ENCODE measurements around the gene DOCK10.

The DOCK10 gene

GRCh38 chr2:224969633-224970260 is 72.5 kb downstream of the DOCK10 start:
- H3K4me3 Mint-ChIP-seq = no peak overlapping the region
- H3K27me3 Mint-ChIP-seq (ENCODE audit: low read depth) = no peaks in the 10 kb centered on the region
- H3K36me3 Mint-ChIP-seq (ENCODE audit: low read depth) = peaks cover 18% of the 10 kb centered on the region
- no peaks in the 10 kb centered on the region for H3K9me3 Mint-ChIP-seq
- peak overlapping the region; percentile 70 for H3K27ac Mint-ChIP-seq
- H3K4me1 Mint-ChIP-seq (ENCODE audit: low read depth) = peaks cover 49% of the 10 kb centered on the region

DNA sequence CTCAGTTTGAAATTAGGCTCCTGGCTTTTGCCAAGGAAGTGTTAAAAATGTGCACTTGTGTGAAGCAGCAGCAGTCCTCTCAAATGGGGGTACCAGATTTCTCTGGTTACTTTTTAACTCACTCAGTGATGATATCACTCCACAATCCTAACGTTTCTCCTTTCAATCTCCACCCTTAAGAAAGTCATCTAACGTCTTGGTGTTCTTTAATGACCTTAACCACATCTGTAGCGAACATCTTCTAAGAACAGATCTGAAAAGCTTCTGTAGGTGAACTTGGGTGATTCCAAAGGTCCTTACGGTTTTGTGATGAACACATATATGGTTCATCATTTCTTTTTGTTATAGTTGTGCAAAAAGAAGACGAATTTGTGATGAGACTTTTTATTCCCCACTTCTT is 73.2 kb downstream of the DOCK10 start:
- Mint-ChIP-seq H3K4me1 (ENCODE audit: low read depth) (peaks cover 48% of the 10 kb centered on the region), H3K9me3 (no peaks in the 10 kb centered on the region), H3K27me3 (ENCODE audit: low read depth) (no peaks in the 10 kb centered on the region), H3K27ac (no peak overlapping the region), H3K36me3 (ENCODE audit: low read depth) (peaks cover 18% of the 10 kb centered on the region), H3K4me3 (no peak overlapping the region)

GRCh38 chr2:224968051-224968450 is 74.2 kb downstream of the DOCK10 start:
- peaks cover 39% of the 10 kb centered on the region for H3K4me1 Mint-ChIP-seq (ENCODE audit: low read depth)
- H3K36me3 Mint-ChIP-seq (ENCODE audit: low read depth) = peaks cover 17% of the 10 kb centered on the region
- no peaks in the 10 kb centered on the region for H3K9me3 Mint-ChIP-seq
- H3K27ac Mint-ChIP-seq = no peak overlapping the region
- H3K4me3 Mint-ChIP-seq = no peak overlapping the region
- H3K27me3 Mint-ChIP-seq (ENCODE audit: low read depth) = no peaks in the 10 kb centered on the region

DNA sequence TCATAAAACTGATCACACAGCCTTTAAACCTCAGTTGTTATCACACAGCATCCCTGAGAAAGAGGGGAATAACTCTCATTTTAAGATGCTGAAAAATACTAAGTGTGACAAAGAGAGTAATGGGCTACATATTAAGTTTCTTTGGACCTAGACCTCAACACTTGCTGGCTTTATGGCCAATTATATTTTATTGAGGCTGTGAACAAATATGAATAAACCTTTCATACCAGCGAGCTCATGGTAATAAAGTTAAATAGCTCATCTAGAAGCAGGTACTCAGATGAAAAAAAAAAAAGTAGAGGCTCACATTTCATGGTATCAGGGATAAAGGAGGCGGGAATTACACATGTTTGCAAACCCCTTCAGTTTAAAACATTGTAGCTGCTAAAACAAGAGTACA is 75.7 kb downstream of the DOCK10 start:
- H3K27me3 Mint-ChIP-seq (ENCODE audit: low read depth) = no peaks in the 10 kb centered on the region
- no peak overlapping the region for H3K4me3 Mint-ChIP-seq
- peaks cover 43% of the 10 kb centered on the region for H3K4me1 Mint-ChIP-seq (ENCODE audit: low read depth)
- no peak overlapping the region for H3K27ac Mint-ChIP-seq
- H3K36me3 Mint-ChIP-seq (ENCODE audit: low read depth) = peaks cover 20% of the 10 kb centered on the region
- no peaks in the 10 kb centered on the region for H3K9me3 Mint-ChIP-seq

- H3K4me1 Mint-ChIP-seq (ENCODE audit: low read depth) = peaks cover 57% of the 10 kb centered on the region
- no peaks in the 10 kb centered on the region for H3K9me3 Mint-ChIP-seq
- H3K36me3 Mint-ChIP-seq (ENCODE audit: low read depth) = peaks cover 30% of the 10 kb centered on the region
- H3K4me3 Mint-ChIP-seq = no peak overlapping the region
- no peak overlapping the region for H3K27ac Mint-ChIP-seq
- H3K27me3 Mint-ChIP-seq (ENCODE audit: low read depth) = no peaks in the 10 kb centered on the region
Observed at GRCh38 chr2:224959556-224959955, 82.7 kb downstream of the DOCK10 start.

GRCh38 chr2:224958873-224959272 is 83.4 kb downstream of the DOCK10 start:
- H3K9me3 Mint-ChIP-seq = no peaks in the 10 kb centered on the region
- peaks cover 60% of the 10 kb centered on the region for H3K4me1 Mint-ChIP-seq (ENCODE audit: low read depth)
- H3K27ac Mint-ChIP-seq = peak overlapping the region; percentile 52
- H3K36me3 Mint-ChIP-seq (ENCODE audit: low read depth) = peaks cover 31% of the 10 kb centered on the region
- H3K27me3 Mint-ChIP-seq (ENCODE audit: low read depth) = no peaks in the 10 kb centered on the region
- no peak overlapping the region for H3K4me3 Mint-ChIP-seq

DNA sequence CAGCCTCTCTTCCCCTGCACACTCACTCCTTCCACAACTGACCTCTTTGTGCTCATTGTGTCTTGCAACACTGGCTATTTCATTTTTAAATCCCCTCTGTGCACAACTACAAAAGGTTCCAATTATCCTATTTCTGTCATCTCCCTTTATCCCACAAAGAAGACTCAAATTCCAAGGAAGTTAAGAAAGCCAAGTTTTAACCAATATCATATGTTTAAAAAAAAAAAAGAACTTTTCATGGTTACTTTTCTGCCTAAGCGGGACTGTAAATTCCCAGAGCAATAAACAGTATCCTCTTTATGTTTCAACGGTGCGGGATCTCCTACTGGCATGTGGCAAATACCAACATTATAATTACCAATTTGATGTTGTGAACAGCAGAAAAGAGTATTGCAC is 83.8 kb downstream of the DOCK10 start:
- Mint-ChIP-seq H3K27me3 (ENCODE audit: low read depth) (no peaks in the 10 kb centered on the region), H3K36me3 (ENCODE audit: low read depth) (peaks cover 35% of the 10 kb centered on the region), H3K9me3 (no peaks in the 10 kb centered on the region), H3K4me1 (ENCODE audit: low read depth) (peaks cover 64% of the 10 kb centered on the region), H3K4me3 (no peak overlapping the region), H3K27ac (peak overlapping the region; percentile 52)

DNA sequence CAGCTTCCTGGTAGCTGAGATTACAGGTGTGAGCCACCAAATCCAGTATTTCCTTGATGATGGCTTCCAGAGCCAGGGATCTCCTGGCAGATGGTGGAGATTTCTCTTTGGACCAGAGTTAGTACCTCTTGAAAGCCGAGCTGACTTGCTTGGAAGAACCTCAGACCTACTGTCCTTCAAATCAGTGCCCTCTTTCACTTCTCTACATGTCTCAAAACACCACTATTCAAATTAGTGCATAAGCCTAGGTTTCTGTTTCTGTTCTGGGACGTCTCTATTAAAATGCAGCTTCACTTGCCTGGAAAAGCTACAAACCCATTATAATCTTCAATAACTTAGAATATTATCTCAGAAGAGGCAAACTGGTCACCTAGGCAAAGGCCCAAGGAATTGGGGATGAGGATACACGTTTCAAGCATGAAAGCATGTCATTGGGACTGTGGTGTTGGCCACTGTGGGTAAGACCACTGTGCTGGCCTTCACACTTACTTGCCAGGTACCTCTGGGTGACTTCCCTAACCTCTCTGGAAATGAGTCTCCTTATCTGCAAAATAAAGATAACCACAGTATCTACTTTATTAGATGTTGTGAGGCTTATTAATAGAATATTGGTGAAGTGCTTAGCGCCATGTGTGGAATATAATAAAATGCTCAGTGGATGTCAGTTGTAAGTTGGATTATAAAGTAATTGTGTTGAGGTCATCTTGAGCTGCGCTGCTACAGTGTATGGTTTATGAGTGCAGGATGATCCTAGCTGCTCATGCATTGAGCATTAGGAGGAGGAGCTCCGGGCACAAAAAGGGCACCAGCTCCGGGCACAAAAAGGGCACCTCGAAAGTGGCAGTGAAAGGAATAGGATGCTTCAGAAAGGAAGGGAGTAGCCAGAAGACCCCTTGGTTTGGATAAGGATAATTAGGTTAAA is 84.5 kb downstream of the DOCK10 start:
- H3K36me3 Mint-ChIP-seq (ENCODE audit: low read depth) = peaks cover 40% of the 10 kb centered on the region
- peak overlapping the region; percentile 2 for H3K4me3 Mint-ChIP-seq
- peaks cover 67% of the 10 kb centered on the region for H3K4me1 Mint-ChIP-seq (ENCODE audit: low read depth)
- H3K27me3 Mint-ChIP-seq (ENCODE audit: low read depth) = no peaks in the 10 kb centered on the region
- H3K9me3 Mint-ChIP-seq = no peaks in the 10 kb centered on the region
- peak overlapping the region; percentile 32 for H3K27ac Mint-ChIP-seq

- peak overlapping the region; percentile 4 for H3K27ac Mint-ChIP-seq
- H3K4me3 Mint-ChIP-seq = no peak overlapping the region
- H3K36me3 Mint-ChIP-seq (ENCODE audit: low read depth) = peaks cover 40% of the 10 kb centered on the region
- peaks cover 3% of the 10 kb centered on the region for H3K9me3 Mint-ChIP-seq
- H3K4me1 Mint-ChIP-seq (ENCODE audit: low read depth) = peaks cover 70% of the 10 kb centered on the region
- H3K27me3 Mint-ChIP-seq (ENCODE audit: low read depth) = no peaks in the 10 kb centered on the region
Observed at GRCh38 chr2:224956706-224957105, 85.6 kb downstream of the DOCK10 start.

DNA sequence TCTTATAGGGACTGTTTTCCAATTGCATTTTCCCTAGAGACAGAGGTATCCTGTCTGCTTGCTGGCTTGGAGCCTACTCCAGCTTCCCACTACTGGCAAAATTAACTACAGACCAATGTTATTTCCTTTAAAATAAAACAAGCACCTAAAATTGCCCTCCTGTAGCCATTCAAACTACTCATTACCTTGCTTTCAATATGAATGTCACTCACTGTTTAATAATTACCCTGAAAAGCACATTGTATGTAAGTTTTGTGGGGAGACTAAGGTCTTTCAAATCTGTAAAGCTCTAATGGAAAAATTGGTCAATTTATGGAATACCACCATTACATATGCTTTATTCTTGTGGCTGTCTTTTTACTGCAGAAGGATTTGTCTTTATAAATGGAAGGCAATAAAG is 87.3 kb downstream of the DOCK10 start:
- Mint-ChIP-seq H3K27me3 (ENCODE audit: low read depth) (no peaks in the 10 kb centered on the region), H3K36me3 (ENCODE audit: low read depth) (peaks cover 40% of the 10 kb centered on the region), H3K27ac (no peak overlapping the region), H3K9me3 (peaks cover 3% of the 10 kb centered on the region), H3K4me3 (no peak overlapping the region), H3K4me1 (ENCODE audit: low read depth) (peaks cover 71% of the 10 kb centered on the region)

DNA sequence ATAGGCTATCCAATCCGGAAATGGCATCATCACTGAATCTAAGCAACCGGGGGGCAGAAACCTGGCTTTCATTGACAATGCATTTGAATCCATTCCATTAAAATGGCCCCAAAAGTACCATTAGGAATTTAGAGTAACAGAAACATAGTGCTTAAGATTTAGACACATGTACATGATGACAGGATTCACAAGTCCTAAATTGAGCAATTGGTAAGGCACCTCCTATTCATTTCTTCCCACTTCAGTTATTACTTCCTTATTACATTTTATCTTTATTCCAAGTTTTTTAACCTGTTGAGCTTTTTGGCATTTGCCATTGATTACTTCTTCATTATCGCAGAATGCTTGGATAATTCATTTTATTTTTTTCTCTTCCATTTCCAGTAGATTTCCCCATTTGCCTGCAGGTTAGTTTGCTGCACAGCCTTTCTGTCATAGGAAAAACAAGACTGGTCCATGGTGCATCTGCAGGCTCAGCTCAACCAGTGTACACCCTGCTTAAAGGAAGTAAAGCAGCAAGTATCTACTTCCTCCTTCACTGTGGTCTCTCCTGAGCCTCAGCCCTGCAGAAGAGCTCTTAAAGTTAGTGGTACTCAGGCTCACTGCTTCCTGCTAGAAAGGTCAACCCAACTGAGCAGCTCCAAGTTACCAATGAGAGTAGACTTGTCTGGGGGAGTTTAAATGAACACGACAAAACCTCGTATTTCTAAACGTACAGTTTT is 89.2 kb downstream of the DOCK10 start:
- Mint-ChIP-seq H3K27ac (peak overlapping the region; percentile 72), H3K9me3 (peaks cover 3% of the 10 kb centered on the region), H3K4me1 (ENCODE audit: low read depth) (peaks cover 73% of the 10 kb centered on the region), H3K27me3 (ENCODE audit: low read depth) (no peaks in the 10 kb centered on the region), H3K36me3 (ENCODE audit: low read depth) (peaks cover 44% of the 10 kb centered on the region), H3K4me3 (peak overlapping the region; percentile 48)

- Mint-ChIP-seq H3K4me1 (ENCODE audit: low read depth) (peaks cover 72% of the 10 kb centered on the region), H3K9me3 (peaks cover 3% of the 10 kb centered on the region), H3K4me3 (peak overlapping the region; percentile 64), H3K36me3 (ENCODE audit: low read depth) (peaks cover 42% of the 10 kb centered on the region), H3K27ac (peak overlapping the region; percentile 75), H3K27me3 (ENCODE audit: low read depth) (no peaks in the 10 kb centered on the region)
Observed at GRCh38 chr2:224951723-224952481, 90.4 kb downstream of the DOCK10 start.

GRCh38 chr2:224948859-224949258 is 93.4 kb downstream of the DOCK10 start:
- Mint-ChIP-seq H3K36me3 (ENCODE audit: low read depth) (peaks cover 52% of the 10 kb centered on the region), H3K4me3 (no peak overlapping the region), H3K27ac (peak overlapping the region; percentile 24), H3K9me3 (peaks cover 3% of the 10 kb centered on the region), H3K4me1 (ENCODE audit: low read depth) (peaks cover 74% of the 10 kb centered on the region), H3K27me3 (ENCODE audit: low read depth) (no peaks in the 10 kb centered on the region)

DNA sequence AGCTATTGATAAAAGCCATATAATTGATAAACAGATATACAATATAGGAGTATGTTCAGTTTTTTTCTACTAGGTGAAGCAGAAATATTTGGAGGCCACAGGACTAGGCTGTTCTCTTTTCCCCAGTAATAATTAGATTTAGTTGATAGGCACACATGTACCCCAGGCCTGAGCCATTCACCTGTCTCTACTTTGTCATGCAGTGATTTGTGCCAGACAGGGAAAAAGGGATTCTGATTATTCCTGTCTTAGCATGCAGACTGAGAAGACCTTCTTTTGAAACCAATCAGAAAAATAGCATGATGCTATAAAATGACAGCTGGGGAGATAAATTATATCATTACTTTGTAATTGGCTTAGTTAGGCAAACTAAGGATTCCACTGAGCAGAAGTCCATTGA is 94.3 kb downstream of the DOCK10 start:
- peaks cover 73% of the 10 kb centered on the region for H3K4me1 Mint-ChIP-seq (ENCODE audit: low read depth)

More for the DNA sequence above, 94.3 kb downstream of the DOCK10 start:
- peaks cover 3% of the 10 kb centered on the region for H3K9me3 Mint-ChIP-seq
- no peaks in the 10 kb centered on the region for H3K27me3 Mint-ChIP-seq (ENCODE audit: low read depth)
- peaks cover 45% of the 10 kb centered on the region for H3K36me3 Mint-ChIP-seq (ENCODE audit: low read depth)
- peak overlapping the region; percentile 73 for H3K27ac Mint-ChIP-seq
- no peak overlapping the region for H3K4me3 Mint-ChIP-seq

Measured in T-helper 1 cell treated with Interleukin-12 subunit alpha and Interleukin-12 subunit beta and Interleukin-4 antibody, amounts not matched to agents 30 μg/mL and 1 μg/mL, for 36 hours (primary cell).